Measurements from ENCODE around the gene OR2M2. TPM values are rescaled to one million over a fixed set of nuclear protein-coding genes. Genes with fewer than 3 reads are reported as not detected.

Gene OR2M2, protein sequence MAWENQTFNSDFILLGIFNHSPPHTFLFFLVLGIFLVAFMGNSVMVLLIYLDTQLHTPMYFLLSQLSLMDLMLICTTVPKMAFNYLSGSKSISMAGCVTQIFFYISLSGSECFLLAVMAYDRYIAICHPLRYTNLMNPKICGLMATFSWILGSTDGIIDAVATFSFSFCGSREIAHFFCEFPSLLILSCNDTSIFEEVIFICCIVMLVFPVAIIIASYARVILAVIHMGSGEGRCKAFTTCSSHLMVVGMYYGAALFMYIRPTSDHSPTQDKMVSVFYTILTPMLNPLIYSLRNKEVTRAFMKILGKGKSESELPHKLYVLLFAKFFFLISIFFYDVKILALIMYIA
- not detected for polyA plus RNA-seq

DNA sequence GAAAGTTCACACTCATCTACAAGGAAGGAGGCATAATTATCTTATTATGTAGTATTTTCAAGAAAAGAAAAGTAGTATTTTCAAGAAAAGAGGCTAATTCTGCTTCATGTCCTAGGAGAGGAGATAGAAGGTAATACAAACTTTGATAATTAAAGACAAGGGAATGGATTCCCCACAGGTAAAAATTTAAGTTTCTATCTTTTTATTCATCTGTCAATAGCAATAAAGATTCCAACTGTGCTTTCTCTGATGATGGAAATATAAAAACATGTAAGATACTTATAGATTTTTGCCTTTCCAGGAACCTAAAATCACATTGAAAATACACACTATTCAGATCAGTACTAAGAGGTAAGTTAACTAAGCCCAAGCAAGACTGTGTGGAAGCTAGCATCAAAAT, at the start of gene OR2M2:
OR2M2 (plus strand) TSS at position 301 of the 400 bp plus-strand sequence. CDS start 5,165 bp downstream, outside the sequence.
- no peaks in the 10 kb centered on the region for H3K4me1 Mint-ChIP-seq
- H3K27me3 Mint-ChIP-seq = no peaks in the 10 kb centered on the region
- H3K9me3 Mint-ChIP-seq = no peaks in the 10 kb centered on the region
- H3K4me3 Mint-ChIP-seq = no peak within 1 kb of the TSS
- H3K27ac Mint-ChIP-seq = no peak within 1 kb of the TSS
- H3K36me3 Mint-ChIP-seq = no peaks in the 10 kb centered on the region

DNA sequence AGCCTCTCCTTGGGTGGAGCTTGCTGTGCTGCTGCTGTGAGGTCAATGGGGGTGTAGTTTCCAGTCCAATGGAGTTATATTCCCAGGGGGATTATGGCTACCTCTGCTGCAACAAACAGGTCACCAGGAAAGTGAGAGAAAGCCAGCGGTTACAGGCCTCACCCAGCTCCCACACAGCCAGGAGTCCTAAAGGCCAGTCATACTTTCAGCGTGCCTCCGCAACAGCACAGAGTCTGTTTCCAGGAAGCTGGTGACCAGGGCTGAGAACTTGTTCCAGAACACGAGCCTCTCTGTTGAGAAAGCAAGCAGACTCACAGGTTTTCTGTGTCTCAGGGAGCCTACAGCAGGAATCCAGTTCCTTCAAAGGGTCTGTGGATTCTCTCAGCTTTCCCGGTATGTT, 47.0 kb upstream of the OR2M2 start:
- Mint-ChIP-seq H3K36me3 (peaks cover 3% of the 10 kb centered on the region), H3K4me3 (no peak overlapping the region), H3K27me3 (peaks cover 5% of the 10 kb centered on the region), H3K4me1 (no peaks in the 10 kb centered on the region), H3K9me3 (peaks cover 10 to 14% (median 13%) of the 10 kb centered on the region in 3 donors), H3K27ac (no peak overlapping the region)

DNA sequence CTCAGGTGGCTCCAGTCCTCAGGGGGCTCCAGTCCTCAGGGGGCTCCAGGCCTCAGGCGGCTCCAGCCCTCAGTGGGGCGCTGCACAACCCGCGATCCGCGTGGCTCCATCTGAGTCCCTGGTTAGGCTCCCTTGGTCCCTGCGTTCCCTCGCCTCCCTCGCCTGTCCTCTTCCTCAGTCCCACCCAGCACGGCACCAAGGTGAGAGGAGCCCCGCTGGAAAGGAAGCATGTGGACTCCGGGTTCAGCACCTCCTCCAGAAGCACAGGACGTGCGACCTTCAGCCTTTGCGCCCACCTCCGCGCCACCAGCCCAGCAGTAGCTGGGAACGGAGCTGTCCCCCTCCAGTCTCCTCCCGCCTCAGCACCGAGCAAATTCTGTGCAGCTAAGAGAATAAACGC, 37.8 kb upstream of the OR2M2 start:
- Mint-ChIP-seq H3K27ac (no peak overlapping the region), H3K27me3 (no peaks in the 10 kb centered on the region), H3K36me3 (peaks cover 3% of the 10 kb centered on the region), H3K9me3 (peaks cover 0 to 14% (median 5%) of the 10 kb centered on the region in 3 donors), H3K4me3 (no peak overlapping the region), H3K4me1 (no peaks in the 10 kb centered on the region)

DNA sequence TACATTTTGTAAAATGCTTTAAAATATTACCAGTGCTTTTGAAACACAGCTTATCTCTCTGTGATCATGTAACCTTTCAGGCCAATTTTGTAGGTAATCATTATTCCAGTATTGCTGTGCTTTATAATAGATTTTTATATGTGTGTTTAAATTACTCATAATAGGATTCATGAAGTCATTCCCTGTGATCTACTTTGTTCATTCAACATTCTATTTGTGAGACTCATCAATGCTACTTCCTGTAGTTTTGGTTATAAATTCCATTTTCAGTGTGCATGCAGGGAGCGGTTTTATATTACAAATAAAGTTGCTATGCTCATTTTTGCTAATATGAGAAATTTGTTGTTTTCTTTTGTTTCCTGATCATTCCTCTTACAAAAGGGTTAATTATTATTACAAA, 33.8 kb upstream of the OR2M2 start:
- Mint-ChIP-seq H3K4me1 (no peaks in the 10 kb centered on the region), H3K9me3 (peaks cover 0 to 5% (median 2%) of the 10 kb centered on the region in 3 donors), H3K27ac (no peak overlapping the region), H3K36me3 (peaks cover 2% of the 10 kb centered on the region), H3K4me3 (no peak overlapping the region), H3K27me3 (no peaks in the 10 kb centered on the region)

DNA sequence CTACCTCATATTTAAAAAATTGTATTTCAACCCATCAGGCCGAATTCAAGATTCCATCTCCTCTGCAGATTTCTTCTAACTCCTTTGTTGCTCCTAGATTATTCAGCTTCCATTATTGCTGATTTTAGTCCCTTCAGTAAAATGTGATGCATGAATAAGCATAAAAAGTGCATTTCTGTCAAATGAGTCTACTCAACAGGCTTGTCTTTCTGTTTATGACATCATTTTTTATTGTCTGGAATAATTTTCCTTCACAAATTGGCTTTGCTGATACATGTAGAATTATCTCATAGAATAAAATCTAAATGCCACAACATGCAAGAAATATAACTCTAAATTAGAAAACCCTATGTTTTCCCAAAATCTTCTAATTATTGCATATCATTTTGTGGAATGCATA, 31.3 kb upstream of the OR2M2 start:
- Mint-ChIP-seq H3K27me3 (no peaks in the 10 kb centered on the region), H3K9me3 (peaks cover 2 to 13% (median 8%) of the 10 kb centered on the region in 3 donors), H3K36me3 (no peaks in the 10 kb centered on the region), H3K4me1 (no peaks in the 10 kb centered on the region), H3K27ac (no peak overlapping the region), H3K4me3 (no peak overlapping the region)

DNA sequence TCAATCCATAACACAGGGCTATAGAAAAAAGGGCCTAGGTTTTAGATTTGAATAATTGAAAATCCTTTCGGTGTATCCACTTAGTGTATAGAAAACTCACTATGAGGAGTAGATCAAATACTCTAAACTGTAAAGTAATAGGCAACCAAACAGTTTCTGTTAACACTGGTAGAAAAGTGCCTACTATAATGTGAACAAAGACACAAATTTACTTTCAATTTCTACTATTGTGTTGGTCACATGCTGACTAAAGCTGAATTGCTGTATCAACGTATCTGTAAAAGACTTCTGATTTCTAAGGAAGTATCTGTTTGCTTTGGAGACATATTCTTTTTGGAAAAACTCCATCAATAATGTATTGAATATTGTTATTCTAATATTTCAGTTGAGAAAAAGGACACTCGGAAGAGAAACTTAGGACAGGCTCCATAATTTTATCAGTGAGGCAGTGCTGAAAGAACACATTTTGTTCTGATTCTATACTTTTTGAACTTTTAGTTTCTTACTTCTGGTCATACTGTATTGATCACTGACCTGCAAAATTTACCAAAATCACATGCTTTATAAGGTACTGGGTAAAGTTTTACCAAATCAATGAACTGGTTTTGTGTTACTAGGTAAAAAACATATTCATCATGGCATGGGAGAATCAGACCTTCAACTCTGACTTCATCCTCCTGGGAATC, 30.0 kb upstream of the OR2M2 start, which contains the start of gene OR2M5:
OR2M5 (plus strand) TSS at position 636 of the 686 bp plus-strand sequence; CDS start at position 636, 0 bp downstream.
- Mint-ChIP-seq H3K27me3 (no peaks in the 10 kb centered on the region), H3K4me1 (peaks cover 5 to 9% (median 7%) of the 10 kb centered on the region in 3 donors), H3K9me3 (peaks cover 2 to 14% (median 6%) of the 10 kb centered on the region in 3 donors), H3K4me3 (no peak within 1 kb of the TSS), H3K27ac (no peak within 1 kb of the TSS), H3K36me3 (no peaks in the 10 kb centered on the region)

DNA sequence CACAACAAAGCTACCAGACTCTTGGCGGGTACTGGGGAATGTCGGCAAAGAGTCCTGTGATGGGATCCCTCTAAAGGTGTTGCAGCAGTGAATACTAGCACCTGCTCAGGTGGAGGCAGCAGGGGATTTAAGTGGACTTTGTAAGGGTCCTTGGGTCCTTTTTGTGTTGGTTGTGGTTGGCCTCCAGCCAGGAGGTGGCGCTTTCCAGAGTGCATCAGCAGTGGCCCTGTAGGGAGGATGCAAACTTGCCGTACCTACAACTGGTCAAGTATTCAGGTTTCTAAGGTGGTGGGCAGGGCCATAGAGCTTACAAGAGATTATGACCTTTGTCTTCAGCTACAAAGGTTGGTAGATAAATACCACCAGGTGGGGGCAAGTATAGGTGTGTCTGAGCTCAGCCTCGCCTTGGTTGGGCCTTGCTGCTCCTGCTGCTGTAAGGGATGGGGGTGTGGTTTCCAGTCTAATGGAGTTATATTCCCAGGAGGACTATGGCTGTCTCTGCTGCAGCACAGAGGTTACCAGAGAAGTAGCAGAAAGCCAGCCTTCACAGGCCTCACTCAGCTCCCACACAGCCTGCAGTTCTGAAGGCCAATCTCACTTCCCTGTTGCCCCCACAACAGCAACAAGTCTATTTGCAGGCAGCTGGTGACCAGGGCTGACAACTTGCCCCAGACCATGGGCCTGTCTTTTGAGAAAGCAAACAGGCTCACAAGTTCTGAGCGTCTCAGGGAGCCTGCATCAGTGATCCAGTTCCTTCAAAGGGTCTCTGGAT, 22.4 kb upstream of the OR2M2 start:
- Mint-ChIP-seq H3K4me3 (no peak overlapping the region), H3K9me3 (peaks cover 0 to 11% (median 0%) of the 10 kb centered on the region in 3 donors), H3K36me3 (peaks cover 2% of the 10 kb centered on the region), H3K4me1 (peaks cover 6 to 9% (median 7%) of the 10 kb centered on the region in 3 donors), H3K27me3 (no peaks in the 10 kb centered on the region), H3K27ac (peak overlapping the region in 1 of 3 donors; percentile 11)

DNA sequence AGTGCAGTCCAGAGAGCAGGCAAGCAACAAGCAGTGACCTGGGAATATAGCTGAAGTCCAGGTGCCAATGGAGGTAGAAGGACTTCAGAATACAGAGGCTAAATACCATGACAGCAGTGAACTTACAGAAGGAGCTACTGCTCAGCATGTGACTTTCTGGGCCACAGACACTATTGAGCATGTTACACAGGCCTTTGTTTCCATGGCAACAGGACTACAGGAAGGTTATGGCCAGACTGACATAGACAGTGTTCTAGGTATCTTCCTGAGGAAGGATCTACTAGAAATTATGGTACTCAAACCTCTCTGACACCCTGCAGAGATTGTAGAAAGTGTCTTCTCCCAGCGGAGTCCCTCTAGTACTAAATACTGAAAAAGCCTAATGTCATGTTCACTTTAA, 18.7 kb upstream of the OR2M2 start:
- no peak overlapping the region for H3K27ac Mint-ChIP-seq
- peaks cover 0 to 1% (median 0%) of the 10 kb centered on the region in 3 donors for H3K4me1 Mint-ChIP-seq
- H3K36me3 Mint-ChIP-seq = peaks cover 2% of the 10 kb centered on the region
- no peaks in the 10 kb centered on the region for H3K27me3 Mint-ChIP-seq
- H3K9me3 Mint-ChIP-seq = peaks cover 0 to 3% (median 2%) of the 10 kb centered on the region in 3 donors
- no peak overlapping the region for H3K4me3 Mint-ChIP-seq

DNA sequence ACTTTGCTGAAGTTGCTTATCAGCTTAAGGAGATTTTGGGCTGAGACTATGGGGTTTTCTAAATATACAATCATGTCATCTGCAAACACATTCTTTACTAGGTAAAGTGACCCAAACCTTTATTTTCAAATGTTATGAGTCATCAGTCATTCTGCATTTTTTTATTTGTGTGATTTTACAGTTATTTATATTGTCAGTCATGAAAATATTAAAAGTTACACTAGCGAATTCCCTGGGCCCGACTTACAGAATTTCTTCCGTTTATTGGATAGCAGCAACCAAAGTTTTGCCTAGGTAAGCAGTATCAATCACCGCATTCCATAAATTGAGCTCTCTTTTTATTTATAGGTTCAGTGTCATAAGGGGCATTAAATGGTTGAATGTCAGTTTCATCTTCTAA, 15.9 kb upstream of the OR2M2 start:
- H3K27ac Mint-ChIP-seq = no peak overlapping the region
- no peak overlapping the region for H3K4me3 Mint-ChIP-seq
- H3K27me3 Mint-ChIP-seq = no peaks in the 10 kb centered on the region
- peaks cover 0 to 3% (median 2%) of the 10 kb centered on the region in 3 donors for H3K9me3 Mint-ChIP-seq
- H3K36me3 Mint-ChIP-seq = no peaks in the 10 kb centered on the region
- no peaks in the 10 kb centered on the region for H3K4me1 Mint-ChIP-seq

DNA sequence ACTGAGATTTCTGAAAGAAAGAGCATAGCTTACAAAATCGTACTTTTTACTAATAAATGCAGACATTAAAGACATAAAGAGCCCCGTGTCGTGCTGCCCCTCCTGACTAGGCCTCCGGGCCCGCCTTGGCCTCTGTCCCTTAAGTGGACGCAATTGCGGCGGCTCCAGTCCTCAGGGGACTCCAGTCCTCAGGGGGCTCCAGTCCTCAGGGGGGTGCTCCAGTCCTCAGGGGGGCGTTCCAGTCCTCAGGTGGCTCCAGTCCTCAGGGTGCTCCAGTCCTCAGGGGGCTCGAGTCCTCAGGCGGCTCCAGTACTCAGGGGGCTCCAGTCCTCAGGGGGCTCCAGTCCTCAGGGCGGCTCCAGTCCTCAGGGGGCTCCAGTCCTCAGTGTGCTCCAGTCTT, 10.6 kb upstream of the OR2M2 start:
- no peaks in the 10 kb centered on the region for H3K4me1 Mint-ChIP-seq
- H3K4me3 Mint-ChIP-seq = no peak overlapping the region
- no peaks in the 10 kb centered on the region for H3K36me3 Mint-ChIP-seq
- no peak overlapping the region for H3K27ac Mint-ChIP-seq
- H3K27me3 Mint-ChIP-seq = no peaks in the 10 kb centered on the region
- H3K9me3 Mint-ChIP-seq = no peaks in the 10 kb centered on the region

DNA sequence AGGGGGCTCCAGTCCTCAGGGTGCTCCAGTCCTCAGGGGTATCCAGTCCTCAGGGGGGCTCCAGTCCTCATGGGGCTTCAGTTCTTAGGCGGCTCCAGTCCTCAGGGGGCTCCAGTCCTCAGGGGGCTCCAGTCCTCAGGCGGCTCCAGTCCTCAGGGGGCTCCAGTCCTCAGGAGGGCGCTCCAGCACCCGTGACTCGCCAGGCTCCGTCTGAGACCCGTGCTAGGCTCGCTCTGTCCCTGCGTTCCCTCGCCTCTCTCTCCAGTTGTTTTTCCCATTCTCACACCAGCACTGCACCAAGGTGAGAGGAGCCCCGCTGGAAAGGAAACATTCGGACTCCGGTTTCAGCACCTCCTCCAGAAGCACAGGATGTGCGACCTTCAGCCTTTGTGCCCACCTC, 9.4 kb upstream of the OR2M2 start:
- H3K9me3 Mint-ChIP-seq = no peaks in the 10 kb centered on the region
- no peaks in the 10 kb centered on the region for H3K4me1 Mint-ChIP-seq
- H3K27me3 Mint-ChIP-seq = no peaks in the 10 kb centered on the region
- no peak overlapping the region for H3K4me3 Mint-ChIP-seq
- no peak overlapping the region for H3K27ac Mint-ChIP-seq
- H3K36me3 Mint-ChIP-seq = no peaks in the 10 kb centered on the region

DNA sequence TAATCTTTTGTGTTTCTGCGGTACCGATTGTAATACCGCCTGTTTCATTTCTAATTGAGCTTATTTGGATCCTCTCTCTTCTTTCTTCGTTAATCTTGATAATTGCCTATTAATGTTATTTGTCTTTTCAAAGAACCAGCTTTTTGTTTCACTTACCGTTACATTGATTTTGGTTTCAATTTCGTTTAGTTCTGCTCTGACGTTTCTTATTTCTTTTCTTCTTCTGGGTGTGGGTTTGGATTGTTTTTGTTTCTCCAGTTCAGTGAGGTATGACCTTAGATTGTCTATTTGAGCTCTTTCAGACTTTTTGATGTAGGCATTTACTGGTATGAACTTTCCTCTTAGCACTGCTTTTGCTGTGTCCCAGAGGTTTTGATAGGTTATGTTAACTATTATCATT, 9.4 kb downstream of the OR2M2 start:
- H3K9me3 Mint-ChIP-seq = peaks cover 5 to 12% (median 12%) of the 10 kb centered on the region in 3 donors
- H3K27me3 Mint-ChIP-seq = peaks cover 1% of the 10 kb centered on the region
- no peak overlapping the region for H3K4me3 Mint-ChIP-seq

DNA sequence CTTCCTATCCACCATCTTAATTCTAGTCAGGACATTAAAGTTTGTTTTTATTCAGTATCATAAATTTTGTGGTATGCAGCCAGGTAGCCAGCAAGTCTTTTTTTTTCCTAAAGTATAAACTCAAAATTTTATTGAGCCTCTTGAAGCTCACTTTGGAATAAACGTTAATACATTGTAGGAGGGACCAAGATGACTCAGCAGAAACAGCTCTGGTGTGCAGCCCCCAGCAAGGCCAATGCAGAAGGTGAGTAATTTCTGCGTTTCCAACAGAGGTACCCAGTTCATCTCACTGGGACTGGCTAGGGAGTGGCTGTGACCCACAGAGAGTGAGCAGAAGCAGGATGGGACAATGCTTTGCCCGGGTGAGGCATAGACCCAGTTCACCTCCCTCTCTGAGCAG, 12.7 kb downstream of the OR2M2 start:
- Mint-ChIP-seq H3K27me3 (peaks cover under 1% of the 10 kb centered on the region), H3K36me3 (no peaks in the 10 kb centered on the region), H3K27ac (no peak overlapping the region), H3K9me3 (peaks cover under 1 to 13% (median 12%) of the 10 kb centered on the region in 3 donors), H3K4me3 (no peak overlapping the region), H3K4me1 (peaks cover 0 to 1% (median 0%) of the 10 kb centered on the region in 3 donors)

More for the DNA sequence above, 9.4 kb downstream of the OR2M2 start:
- H3K4me1 Mint-ChIP-seq = peaks cover 0 to 1% (median 0%) of the 10 kb centered on the region in 3 donors
- no peak overlapping the region for H3K27ac Mint-ChIP-seq
- H3K36me3 Mint-ChIP-seq = peaks cover 4% of the 10 kb centered on the region

DNA sequence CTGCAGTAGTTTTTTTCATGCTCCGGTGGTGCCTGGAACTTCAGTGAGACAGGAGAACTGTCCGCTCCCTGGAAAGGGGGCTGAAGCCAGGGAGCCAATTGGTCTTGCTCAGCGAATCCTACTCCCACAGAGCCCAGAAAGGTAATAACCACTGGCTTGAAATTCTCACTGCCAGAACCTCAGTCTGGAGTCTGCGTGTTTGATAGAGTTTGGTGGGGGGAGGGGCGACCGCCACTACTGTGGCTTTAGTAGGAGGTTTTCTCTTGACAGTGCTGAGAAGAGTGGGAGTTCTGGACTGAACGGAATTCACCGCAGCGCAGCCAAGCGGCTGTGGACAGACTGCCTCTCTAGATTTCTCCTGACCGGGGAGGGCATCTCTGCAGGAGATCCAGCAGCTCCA, 14.4 kb downstream of the OR2M2 start:
- Mint-ChIP-seq H3K4me3 (no peak overlapping the region), H3K4me1 (peaks cover 0 to 1% (median 0%) of the 10 kb centered on the region in 3 donors), H3K36me3 (peaks cover 3% of the 10 kb centered on the region), H3K27ac (no peak overlapping the region), H3K9me3 (peaks cover 4 to 20% (median 7%) of the 10 kb centered on the region in 3 donors), H3K27me3 (no peaks in the 10 kb centered on the region)

DNA sequence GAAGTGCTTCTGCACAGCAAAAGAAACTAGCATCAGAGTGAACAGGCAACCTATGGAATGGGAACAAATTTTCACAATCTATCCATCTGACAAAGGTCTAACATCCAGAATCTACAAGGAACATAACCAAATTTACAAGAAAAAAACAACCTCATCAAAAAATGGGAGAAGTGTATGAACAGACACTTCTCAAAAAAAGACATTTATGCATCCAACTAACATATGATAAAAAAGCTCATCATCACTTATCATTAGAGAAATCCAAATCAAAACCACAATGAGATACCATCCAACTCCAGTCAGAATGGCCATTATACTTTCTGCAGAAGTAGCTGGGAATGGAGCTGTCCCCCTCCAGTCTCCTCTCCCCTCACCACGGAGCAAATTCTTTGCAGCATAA, 19.5 kb downstream of the OR2M2 start:
- H3K36me3 Mint-ChIP-seq = peaks cover 3% of the 10 kb centered on the region
- H3K27me3 Mint-ChIP-seq = no peaks in the 10 kb centered on the region
- H3K9me3 Mint-ChIP-seq = peaks cover 9 to 22% (median 10%) of the 10 kb centered on the region in 3 donors
- no peak overlapping the region for H3K27ac Mint-ChIP-seq
- H3K4me1 Mint-ChIP-seq = no peaks in the 10 kb centered on the region
- no peak overlapping the region for H3K4me3 Mint-ChIP-seq
